Measurements from ENCODE around the gene RSRC1.
"Not testable (repeated sequence)": the region's sequence is repeated elsewhere in the genome, so short reads cannot be mapped to it uniquely, and the experiment has no call there.

RSRC1 gene

DNA sequence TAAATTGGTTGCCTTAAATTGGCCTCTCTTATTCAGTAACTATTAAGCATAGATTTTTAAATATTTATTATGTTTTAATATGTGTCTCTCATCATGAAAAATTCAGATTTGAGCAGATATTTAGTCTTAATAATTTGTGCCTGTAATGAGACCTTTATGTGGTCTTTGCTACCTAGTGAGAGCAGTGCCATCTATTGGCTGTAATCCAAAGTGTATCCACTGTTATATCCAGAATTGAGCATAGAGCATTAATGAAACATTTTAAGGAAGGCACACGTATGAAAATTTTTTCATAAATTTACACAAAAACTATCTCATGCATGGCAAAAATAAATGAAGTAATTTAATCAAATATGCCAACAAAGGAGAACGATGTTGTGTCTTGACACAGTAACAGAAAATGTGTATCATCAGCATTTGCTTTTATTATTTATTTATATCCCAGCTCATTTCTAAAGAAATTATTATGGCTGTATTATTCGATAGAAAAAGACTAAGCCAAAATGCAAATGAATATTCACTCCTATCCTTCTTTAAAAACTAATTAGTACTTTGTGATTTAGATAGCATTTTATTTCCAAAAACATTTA is 203.5 kb downstream of the RSRC1 start:
- in situ Hi-C loops (cut with MboI; ENCODE audit: low sequenced_read_pairs) = loop anchor here (25.0 kb wide), 1 partner anchor 451 kb away; no protein-coding TSS in a partner anchor

DNA sequence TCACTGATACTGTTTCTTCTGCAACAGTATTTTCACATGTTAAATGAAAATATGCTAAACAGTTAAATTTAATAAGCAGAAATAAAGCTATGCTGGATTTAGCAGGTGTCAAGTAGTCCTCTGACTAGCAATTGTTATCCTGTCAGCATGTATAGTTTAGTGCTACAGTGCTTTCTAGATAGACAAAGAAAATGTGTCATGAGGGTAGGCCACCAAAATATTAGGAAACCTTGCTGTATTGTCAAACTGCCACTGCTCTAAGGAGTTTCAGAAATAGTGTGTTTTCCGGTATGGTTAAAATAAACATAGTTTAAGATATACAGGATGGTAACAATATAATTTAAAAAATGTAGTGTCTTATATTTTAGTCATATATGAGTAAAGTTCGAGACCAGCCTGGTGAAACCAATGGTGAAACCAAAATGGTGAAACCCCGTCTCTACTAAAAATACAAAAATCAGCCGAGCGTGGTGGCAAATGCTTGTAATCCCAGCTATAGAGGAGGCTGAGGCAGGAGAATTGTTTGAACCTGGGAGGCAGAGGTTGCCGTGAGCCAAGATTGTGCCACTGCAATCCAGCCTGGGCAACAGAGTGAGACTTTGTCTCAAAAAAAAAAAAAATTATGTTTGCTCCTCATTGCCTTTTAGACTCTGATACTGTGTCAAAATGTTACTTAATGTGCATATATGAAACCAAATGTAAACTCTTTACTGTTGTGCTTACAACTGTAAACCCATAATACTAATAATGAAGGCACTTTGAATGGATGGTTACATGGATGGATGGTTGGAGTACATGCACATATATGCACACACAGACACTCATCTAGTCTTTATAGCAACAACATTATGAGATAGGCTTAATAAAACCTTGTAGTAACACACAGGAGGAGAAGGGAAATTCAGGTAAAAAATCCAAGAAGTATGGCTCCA is 204.8 kb downstream of the RSRC1 start:
- in situ Hi-C loops (cut with MboI; ENCODE audit: low sequenced_read_pairs) = loop anchor here (25.0 kb wide), 1 partner anchor 452 kb away; no protein-coding TSS in a partner anchor

GRCh38 chr3:158329696-158330441 is 220.0 kb downstream of the RSRC1 start:
- in situ Hi-C loops (cut with MboI; ENCODE audit: low sequenced_read_pairs) = not testable (repeated sequence)

GRCh38 chr3:158330870-158331269 is 221.0 kb downstream of the RSRC1 start:
- in situ Hi-C loops (cut with MboI; ENCODE audit: low sequenced_read_pairs) = no loop called here

DNA sequence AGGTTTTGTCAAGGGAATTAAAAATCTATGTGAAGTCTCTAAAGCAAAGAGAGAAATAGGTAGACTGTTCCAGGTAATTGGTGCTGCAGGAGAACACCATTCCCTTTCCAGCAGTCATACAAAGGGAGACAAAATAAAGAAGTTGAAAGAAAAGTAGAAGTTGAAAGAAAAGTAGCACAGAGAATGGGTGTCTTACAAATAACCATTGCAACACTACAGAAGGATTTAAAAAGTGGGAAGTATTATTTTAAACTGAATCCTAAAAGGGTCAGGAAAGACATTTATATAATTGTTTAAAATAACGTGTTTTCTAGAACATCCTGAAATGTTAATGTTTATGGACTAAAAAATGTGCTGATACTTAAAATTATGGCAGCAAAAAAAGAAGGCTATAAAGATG is 223.8 kb downstream of the RSRC1 start:
- in situ Hi-C loops (cut with MboI; ENCODE audit: low sequenced_read_pairs) = no loop called here

DNA sequence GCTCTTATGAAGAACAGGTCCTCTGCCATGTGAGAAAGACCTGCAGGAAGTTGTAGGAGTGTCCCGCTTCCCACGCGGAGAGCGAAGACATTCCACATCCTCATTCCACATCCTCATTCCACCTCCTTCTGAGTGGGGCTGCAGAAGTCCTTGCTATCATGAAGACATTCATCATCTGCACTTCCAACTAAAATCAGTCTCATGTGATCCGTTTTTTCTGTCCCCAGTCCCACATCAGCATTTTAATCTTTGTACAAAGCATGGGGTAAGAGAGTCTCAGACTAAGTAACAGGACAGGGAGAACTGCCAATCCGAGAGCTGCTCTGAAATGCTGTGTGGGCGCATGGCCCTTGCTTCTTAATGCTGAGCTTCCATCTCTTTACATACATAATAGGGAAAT is 227.2 kb downstream of the RSRC1 start:
- in situ Hi-C loops (cut with MboI; ENCODE audit: low sequenced_read_pairs) = no loop called here

GRCh38 chr3:158339638-158340037 is 229.7 kb downstream of the RSRC1 start:
- in situ Hi-C loops (cut with MboI; ENCODE audit: low sequenced_read_pairs) = no loop called here

GRCh38 chr3:158340951-158341350 is 231.1 kb downstream of the RSRC1 start:
- in situ Hi-C loops (cut with MboI; ENCODE audit: low sequenced_read_pairs) = not testable (repeated sequence)

DNA sequence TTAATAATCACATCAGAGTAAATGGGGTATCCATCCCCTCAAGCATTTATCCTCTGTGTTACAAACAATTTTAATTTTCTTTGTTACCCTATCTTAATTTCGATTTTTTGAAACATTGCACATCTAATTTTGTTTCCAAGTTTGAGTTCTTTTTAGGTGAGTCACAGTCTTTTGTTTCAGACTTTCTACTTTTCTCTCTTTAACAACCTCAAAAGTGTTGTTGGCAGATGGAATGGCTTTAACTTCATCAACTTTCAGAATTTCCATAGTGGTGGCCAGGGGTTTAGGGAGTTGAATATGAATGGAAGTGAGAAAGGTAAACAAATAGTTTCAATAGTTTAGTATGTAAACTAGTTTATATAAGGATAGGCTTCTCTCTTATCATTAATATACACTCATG is 238.1 kb downstream of the RSRC1 start:
- in situ Hi-C loops (cut with MboI; ENCODE audit: low sequenced_read_pairs) = no loop called here

DNA sequence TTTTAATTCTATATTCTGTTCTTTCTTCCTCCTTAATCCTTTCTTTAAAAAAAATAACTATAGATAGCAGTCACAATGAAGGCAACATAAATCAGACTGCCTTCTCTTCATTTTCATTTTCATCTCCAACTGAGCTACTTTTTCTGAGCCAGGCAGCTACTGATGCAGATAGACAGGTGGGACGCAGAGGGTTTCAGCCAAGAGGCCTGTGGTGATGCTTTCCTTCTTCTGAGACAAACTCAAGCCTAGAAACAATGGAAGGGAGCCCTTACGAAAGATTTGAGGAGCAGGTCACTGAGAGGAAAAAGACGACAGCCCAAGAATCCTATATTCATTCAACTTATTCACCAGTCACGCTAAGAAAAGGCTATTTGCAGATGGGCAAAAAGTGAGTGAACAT is 241.1 kb downstream of the RSRC1 start:
- in situ Hi-C loops (cut with MboI; ENCODE audit: low sequenced_read_pairs) = no loop called here

- in situ Hi-C loops (cut with MboI; ENCODE audit: low sequenced_read_pairs) = no loop called here
Observed at GRCh38 chr3:158352551-158352950, 242.7 kb downstream of the RSRC1 start.

GRCh38 chr3:158354713-158355112 is 244.8 kb downstream of the RSRC1 start:
- in situ Hi-C loops (cut with MboI; ENCODE audit: low sequenced_read_pairs) = no loop called here

DNA sequence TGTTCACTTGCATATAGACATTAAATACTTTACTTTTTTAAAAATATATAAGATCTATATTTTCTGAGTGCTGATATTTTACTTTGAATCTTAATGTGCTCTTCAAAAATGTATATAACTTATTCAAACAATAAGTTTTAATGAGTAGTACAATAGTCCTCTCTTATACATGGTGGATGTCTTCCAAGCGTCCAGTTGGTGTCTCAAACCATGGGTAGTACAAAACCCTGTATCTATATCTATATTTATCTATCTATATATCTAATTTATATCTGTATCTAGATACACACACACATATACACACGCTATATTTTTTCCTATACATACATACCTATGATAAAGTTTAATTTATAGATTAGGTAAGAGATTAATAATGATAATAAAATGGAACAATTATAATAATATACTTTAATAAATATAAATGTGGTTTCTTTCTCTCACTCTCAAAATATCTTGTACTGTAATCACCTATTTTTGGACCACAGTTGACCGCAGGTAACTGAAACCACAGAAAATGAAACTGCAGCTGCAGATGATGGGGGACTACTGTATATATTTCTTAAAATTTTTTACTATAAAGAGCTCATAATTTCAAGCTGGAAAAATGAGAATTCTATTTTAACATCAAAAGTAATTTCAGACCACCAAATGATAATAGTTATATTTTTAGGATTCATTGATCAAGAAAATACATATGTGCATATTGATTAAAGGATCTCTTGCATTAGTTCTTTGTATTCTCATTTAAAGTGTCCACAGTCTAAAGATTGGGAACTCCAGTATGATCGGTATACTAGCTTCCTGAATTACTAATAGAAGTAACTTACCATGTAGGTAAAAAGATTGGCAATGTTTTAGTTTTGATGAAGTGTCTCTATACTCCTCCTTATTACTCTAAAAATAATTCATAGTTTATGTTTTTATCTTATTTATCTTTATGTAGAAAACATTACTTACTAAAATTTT is 246.0 kb downstream of the RSRC1 start:
- in situ Hi-C loops (cut with MboI; ENCODE audit: low sequenced_read_pairs) = no loop called here

DNA sequence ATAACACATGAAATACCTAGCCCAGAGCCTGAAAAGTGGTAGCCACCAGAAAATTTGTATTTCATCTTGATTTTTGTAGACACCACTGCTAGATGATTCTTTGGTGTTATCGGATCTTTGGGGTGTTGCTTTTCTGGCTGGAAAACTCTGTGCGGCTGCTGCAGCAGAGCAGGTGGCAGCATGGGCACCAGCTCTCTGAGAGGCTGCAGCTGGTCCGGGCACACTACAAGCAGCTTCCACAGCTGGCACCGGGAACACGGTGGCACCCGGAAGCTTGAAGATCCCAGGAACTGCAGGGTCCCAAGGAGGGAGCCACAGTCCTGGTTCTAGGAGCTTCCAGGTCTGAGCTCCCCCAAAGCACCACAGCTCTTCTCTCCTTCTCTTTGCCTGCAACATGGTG is 249.4 kb downstream of the RSRC1 start:
- in situ Hi-C loops (cut with MboI; ENCODE audit: low sequenced_read_pairs) = no loop called here

DNA sequence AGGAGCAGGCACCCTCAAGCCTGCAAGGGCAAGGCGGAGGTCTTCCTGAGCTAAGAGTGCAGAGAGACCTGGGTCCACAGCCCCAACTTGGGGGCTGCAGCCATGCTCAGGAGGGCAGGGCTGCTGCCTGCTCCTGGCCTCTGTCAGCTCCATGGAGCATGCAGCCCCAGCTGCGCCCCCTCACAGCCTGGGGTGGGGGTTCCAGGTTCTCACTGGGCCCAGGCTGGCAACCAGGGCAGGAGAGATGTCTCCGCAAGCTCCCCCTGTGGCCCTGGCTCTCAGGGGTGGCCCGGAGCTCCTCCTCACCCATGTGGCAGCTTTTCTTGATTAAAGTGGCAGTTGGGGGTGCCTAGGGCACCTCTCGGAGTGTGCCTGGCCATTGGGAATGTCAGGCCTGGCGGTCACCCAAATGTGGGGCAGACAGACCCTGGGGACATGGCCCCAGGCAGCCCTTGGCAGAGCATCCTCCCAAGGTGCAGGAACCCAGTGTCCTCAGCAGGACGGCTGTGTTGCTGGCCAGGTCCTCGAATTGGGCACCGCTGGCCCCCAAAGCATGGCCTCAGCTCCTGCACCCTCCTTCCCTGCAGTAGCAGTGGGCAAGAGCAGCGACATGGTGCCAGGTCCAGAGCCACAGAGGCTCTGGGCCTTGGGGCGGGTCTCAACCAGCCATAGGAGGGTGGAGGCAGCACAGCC is 251.0 kb downstream of the RSRC1 start:
- in situ Hi-C loops (cut with MboI; ENCODE audit: low sequenced_read_pairs) = no loop called here

GRCh38 chr3:158368271-158368670 is 258.4 kb downstream of the RSRC1 start:
- in situ Hi-C loops (cut with MboI; ENCODE audit: low sequenced_read_pairs) = no loop called here

DNA sequence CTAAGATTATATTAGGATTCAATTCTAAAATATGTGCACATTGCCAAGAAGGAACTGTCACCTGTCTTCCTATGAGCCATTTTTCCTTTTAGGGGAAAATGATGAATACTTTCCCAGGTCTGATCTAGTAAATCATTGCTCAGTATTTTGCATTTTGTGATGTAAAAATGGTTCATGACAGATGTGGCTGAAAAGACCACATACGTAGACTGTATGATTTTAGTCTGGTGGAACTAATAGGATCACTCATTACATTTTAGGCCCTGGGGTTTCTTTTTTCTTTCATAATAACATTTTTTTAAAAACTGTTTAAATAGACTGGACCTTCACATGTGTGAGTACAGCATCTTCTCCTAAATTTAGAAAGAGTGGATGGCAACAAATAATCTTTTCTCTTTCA is 259.4 kb downstream of the RSRC1 start:
- in situ Hi-C loops (cut with MboI; ENCODE audit: low sequenced_read_pairs) = no loop called here

DNA sequence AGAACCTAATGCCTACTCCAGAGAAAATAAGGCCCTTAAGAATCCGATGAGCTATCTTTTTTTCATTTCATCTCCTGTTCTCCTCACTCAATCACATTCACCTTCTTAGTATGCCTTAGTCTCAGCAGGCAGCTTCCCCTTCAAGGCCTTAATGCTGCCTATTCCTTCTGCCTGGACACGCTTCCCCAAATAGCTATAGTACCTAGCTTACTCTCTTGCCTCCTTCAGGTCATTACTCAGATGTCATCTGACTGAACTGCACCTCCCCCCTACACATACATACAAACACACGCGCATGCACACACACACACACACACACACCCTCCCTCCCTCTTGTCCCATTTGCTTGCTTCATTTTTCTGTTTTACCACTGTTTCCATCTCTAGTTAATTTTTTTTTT is 269.6 kb downstream of the RSRC1 start:
- in situ Hi-C loops (cut with MboI; ENCODE audit: low sequenced_read_pairs) = no loop called here

DNA sequence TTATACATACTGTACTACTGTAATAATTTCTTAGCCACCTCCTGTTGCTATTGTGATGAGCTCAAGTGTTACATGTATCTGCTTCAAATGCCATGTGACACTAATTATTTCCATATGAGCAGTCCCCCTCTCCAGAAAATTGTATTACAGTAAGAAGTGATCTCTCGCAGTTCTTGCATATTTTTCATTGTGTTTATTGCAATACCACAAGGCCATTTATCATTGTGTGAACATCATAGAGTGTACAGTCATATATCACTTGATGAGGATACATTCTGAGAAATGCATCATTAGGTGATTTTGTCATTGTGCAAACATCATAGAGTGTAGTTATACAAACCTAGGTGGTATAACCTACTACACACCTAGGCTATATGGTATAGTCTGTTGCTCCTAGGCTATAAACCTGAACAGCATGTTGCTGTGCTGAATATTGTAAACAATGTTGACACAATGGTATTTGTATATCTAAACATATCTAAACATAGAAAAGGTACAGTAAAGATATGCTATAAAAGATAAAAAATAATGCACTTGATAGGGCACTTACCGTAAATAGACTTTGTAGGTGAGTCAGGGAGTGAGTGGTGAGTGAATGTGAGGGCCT is 271.5 kb downstream of the RSRC1 start:
- in situ Hi-C loops (cut with MboI; ENCODE audit: low sequenced_read_pairs) = no loop called here
